Neural crest cell (in vitro differentiated cells): ENCODE data around the gene NALF2. TPM values are rescaled to one million over a fixed set of nuclear protein-coding genes. Genes with fewer than 3 reads are reported as not detected.

Source experiments
- DNase-seq: peaks from one replicate; pipeline ENCODE4 v3.0.0; 2021; ENCODE audit warnings: low read depth, mixed read lengths, low spot score
- H3K27ac Mint-ChIP-seq: one replicate; pipeline ENCODE4 v1.8.0; 2021; ENCODE audit warnings: mild to moderate bottlenecking, mixed read lengths; ENCODE audit not compliant: unreplicated experiment
- H3K27me3 Mint-ChIP-seq: 2 replicates; pipeline ENCODE4 v1.8.0; 2021; ENCODE audit warnings: low read depth, mild to moderate bottlenecking, mixed read lengths
- H3K36me3 Mint-ChIP-seq: 2 replicates; pipeline ENCODE4 v1.8.0; 2021; ENCODE audit warnings: low read depth, mild to moderate bottlenecking, mixed read lengths
- H3K4me1 Mint-ChIP-seq: 2 replicates; pipeline ENCODE4 v1.8.0; 2021; ENCODE audit warnings: mixed read lengths
- H3K4me3 Mint-ChIP-seq: one replicate; pipeline ENCODE4 v1.8.0; 2021; ENCODE audit warnings: mild to moderate bottlenecking, mixed read lengths
- H3K9me3 Mint-ChIP-seq: 2 replicates; pipeline ENCODE4 v1.8.0; 2021; ENCODE audit warnings: mixed read lengths
- CTCF ChIP-seq: fragments of 200-600 bp; sonication (generic); conservative IDR thresholded peaks from 2 replicates; pipeline ENCODE4 v1.5.0; 2021; ENCODE audit warnings: antibody characterized with exemption, mild to moderate bottlenecking
- total RNA-seq: library from RNA; stranded (reverse); gene quantifications from 2 replicates; pipeline ENCODE4 v1.2.1, GENCODE V29; 2021

The NALF2 gene
- total RNA-seq, 1 donor from 2014 or later, result 5.7 TPM

DNA sequence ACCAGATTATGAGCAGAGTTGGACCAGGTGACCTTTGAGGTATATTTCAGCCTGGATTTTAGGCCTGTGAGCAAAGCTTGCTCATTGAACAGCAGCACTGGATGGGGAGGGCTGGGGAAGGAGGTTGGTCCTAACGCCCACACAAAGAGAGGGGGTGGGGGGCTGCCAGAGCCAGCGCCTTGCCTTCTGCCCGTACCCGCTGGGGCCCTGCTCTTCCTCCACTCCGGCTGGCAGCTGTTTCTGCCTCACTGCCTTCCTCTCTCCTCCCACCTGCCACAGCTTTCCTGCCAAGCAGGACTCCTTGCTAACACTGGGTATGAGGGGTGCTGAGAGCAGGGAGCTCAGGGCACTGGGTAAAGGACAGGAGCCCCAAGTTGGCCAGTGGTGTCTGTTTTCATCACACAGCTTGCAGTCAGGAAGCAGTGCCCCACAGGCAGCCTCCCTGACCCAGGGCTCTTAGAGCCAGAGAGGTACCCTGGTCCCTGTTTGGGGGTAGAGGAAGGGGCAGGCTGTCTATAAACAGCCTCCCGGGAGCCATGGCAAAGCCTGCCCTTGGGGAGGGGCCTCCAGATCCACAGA, 6.1 kb downstream of the NALF2 start:
- peaks cover 3% of the 10 kb centered on the region for H3K36me3 Mint-ChIP-seq
- no peaks in the 10 kb centered on the region for H3K4me1 Mint-ChIP-seq
- TF ChIP-seq CTCF, result no peak
- no peak for DNase-seq
- H3K27me3 Mint-ChIP-seq, result peaks cover 31% of the 10 kb centered on the region
- no peaks in the 10 kb centered on the region for H3K9me3 Mint-ChIP-seq
- no peak overlapping the region for H3K4me3 Mint-ChIP-seq
- no peak overlapping the region for H3K27ac Mint-ChIP-seq

DNA sequence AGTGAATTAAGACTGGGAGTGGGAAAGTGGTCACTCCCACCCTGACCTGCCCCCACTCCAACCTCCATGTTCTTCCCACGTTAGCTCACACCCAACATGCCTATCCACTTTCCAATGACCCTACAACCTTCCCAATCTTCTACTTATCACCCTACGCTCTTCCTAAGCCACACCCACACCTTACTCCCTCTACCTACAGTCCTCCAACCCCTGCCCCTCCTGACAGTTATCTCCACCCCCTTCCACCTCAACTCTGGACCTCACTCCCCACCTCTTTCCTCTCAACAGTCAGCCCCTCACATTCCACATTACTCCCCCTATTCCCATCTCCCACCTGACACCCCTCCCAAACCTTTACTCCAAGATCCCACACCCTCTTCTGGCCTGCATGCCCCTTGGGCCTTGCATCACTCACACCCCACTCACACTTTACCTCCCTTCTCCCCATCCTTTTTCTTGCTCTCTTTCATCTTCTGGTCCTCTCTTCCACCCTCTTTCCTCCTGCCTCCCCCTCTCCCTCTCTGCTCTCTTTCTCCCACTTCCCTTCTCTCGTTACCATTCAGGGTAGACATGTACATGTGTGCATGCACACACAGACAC, 6.9 kb downstream of the NALF2 start:
- DNase-seq, result no peak
- Mint-ChIP-seq H3K4me1 (no peaks in the 10 kb centered on the region), H3K4me3 (no peak overlapping the region), H3K9me3 (no peaks in the 10 kb centered on the region), H3K36me3 (peaks cover 3% of the 10 kb centered on the region), H3K27me3 (peaks cover 26% of the 10 kb centered on the region), H3K27ac (no peak overlapping the region)
- no peak for TF ChIP-seq CTCF

GRCh38 chrX:69522052-69522451, 17.9 kb downstream of the NALF2 start:
- H3K27ac Mint-ChIP-seq, result no peak overlapping the region
- DNase-seq, result no peak
- peaks cover 6% of the 10 kb centered on the region for H3K9me3 Mint-ChIP-seq
- H3K27me3 Mint-ChIP-seq, result no peaks in the 10 kb centered on the region
- no peak overlapping the region for H3K4me3 Mint-ChIP-seq
- no peaks in the 10 kb centered on the region for H3K36me3 Mint-ChIP-seq
- H3K4me1 Mint-ChIP-seq, result peaks cover 3% of the 10 kb centered on the region
- no peak for TF ChIP-seq CTCF

- DNase-seq, result no peak
- Mint-ChIP-seq H3K4me1 (peaks cover 3% of the 10 kb centered on the region), H3K4me3 (no peak overlapping the region), H3K27me3 (no peaks in the 10 kb centered on the region), H3K9me3 (peaks cover 3% of the 10 kb centered on the region), H3K27ac (no peak overlapping the region), H3K36me3 (no peaks in the 10 kb centered on the region)
- TF ChIP-seq CTCF, result no peak
Observed at GRCh38 chrX:69523314-69523713, 19.2 kb downstream of the NALF2 start.

GRCh38 chrX:69524781-69525363, 20.7 kb downstream of the NALF2 start:
- peaks cover 3% of the 10 kb centered on the region for H3K9me3 Mint-ChIP-seq
- H3K4me3 Mint-ChIP-seq, result no peak overlapping the region
- peaks cover 3% of the 10 kb centered on the region for H3K4me1 Mint-ChIP-seq

More at GRCh38 chrX:69524781-69525363, 20.7 kb downstream of the NALF2 start:
- TF ChIP-seq CTCF, result no peak
- no peak for DNase-seq
- no peaks in the 10 kb centered on the region for H3K36me3 Mint-ChIP-seq
- H3K27ac Mint-ChIP-seq, result no peak overlapping the region
- no peaks in the 10 kb centered on the region for H3K27me3 Mint-ChIP-seq
